HG03280 (cell line): ENCODE measurements around the gene IGIP.
"Not testable (repeated sequence)": the region's sequence is repeated elsewhere in the genome, so short reads cannot be mapped to it uniquely, and the experiment has no call there.

Experiments
- ATAC-seq: cut with Tn5 transposase; IDR thresholded peaks from one replicate; pipeline ENCODE4 v1.9.1; 2021; ENCODE audit warnings: mild to moderate bottlenecking, moderate library complexity; ENCODE audit not compliant: unreplicated experiment

The IGIP gene

GRCh38 chr5:140140435-140140834 lies 14.7 kb downstream of the IGIP start:
- ATAC-seq: no peak

- ATAC-seq: no peak
Observed at GRCh38 chr5:140141241-140141640, 15.5 kb downstream of the IGIP start.

- ATAC-seq: no peak
Observed at GRCh38 chr5:140142246-140142645, 16.5 kb downstream of the IGIP start.

- ATAC-seq: no peak
Observed at GRCh38 chr5:140142856-140143255, 17.1 kb downstream of the IGIP start.

GRCh38 chr5:140143521-140144258 lies 18.0 kb downstream of the IGIP start:
- no peak for ATAC-seq

GRCh38 chr5:140145256-140145655 lies 19.5 kb downstream of the IGIP start:
- no peak for ATAC-seq

- peak; percentile 47 for ATAC-seq
Observed at GRCh38 chr5:140145818-140146522, 20.2 kb downstream of the IGIP start.

GRCh38 chr5:140146523-140146842 lies 20.7 kb downstream of the IGIP start:
- no peak for ATAC-seq

- ATAC-seq: no peak
Observed at GRCh38 chr5:140147460-140147859, 21.7 kb downstream of the IGIP start.

GRCh38 chr5:140148508-140148907 lies 22.8 kb downstream of the IGIP start:
- no peak for ATAC-seq

GRCh38 chr5:140150201-140150600 lies 24.5 kb downstream of the IGIP start:
- ATAC-seq: no peak

- no peak for ATAC-seq
Observed at GRCh38 chr5:140151144-140152021, 25.6 kb downstream of the IGIP start.

- no peak for ATAC-seq
Observed at GRCh38 chr5:140152022-140152999, 26.6 kb downstream of the IGIP start.

GRCh38 chr5:140153255-140153654 lies 27.5 kb downstream of the IGIP start:
- ATAC-seq: no peak

GRCh38 chr5:140153905-140154304 lies 28.2 kb downstream of the IGIP start:
- no peak for ATAC-seq

GRCh38 chr5:140154710-140155381 lies 29.1 kb downstream of the IGIP start:
- ATAC-seq: not testable (repeated sequence)

- ATAC-seq: peak; percentile 97
Observed at GRCh38 chr5:140157032-140157781, 31.5 kb downstream of the IGIP start.

GRCh38 chr5:140159014-140159927 lies 33.5 kb downstream of the IGIP start:
- no peak for ATAC-seq
